Spinal cord (tissue), 10 donors: ENCODE measurements around the gene SPEG. TPM values are rescaled to one million over a fixed set of nuclear protein-coding genes. Genes with fewer than 3 reads are reported as not detected.

Experiments used
- DNase-seq, 6 donors: peaks; one replicate each; pipeline versions ENCODE4 v3.0.0 to v3.0.0-alpha.2; 2013 to 2015; ENCODE audit warnings: low spot score in 6 of 6, low read depth in 4 of 6
- H3K27ac ChIP-seq: one replicate; pipeline ENCODE4 v1.5.1; 2013; ENCODE audit warnings: low read depth, low read length, control low read depth
- H3K27me3 ChIP-seq: one replicate; pipeline ENCODE4 v1.6.1; 2013; ENCODE audit warnings: low read length; ENCODE audit not compliant: control insufficient read depth, insufficient read depth
- H3K36me3 ChIP-seq: one replicate; pipeline ENCODE4 v1.6.1; 2013; ENCODE audit warnings: low read length; ENCODE audit not compliant: control insufficient read depth, insufficient read depth
- H3K4me1 ChIP-seq: one replicate; pipeline ENCODE4 v1.6.1; 2013; ENCODE audit warnings: low read length; ENCODE audit not compliant: control insufficient read depth, insufficient read depth
- H3K4me3 ChIP-seq: one replicate; pipeline ENCODE4 v1.5.1; 2013; ENCODE audit warnings: low read depth, low read length, control low read depth
- H3K9me3 ChIP-seq: one replicate; pipeline ENCODE4 v1.6.1; 2013; ENCODE audit warnings: low read length; ENCODE audit not compliant: control insufficient read depth, insufficient read depth
- WGBS: methylation state at CpG from one replicate; pipeline ENCODE4 v1.1.5; 2013; ENCODE audit warnings: missing lambda C conversion rate; ENCODE audit not compliant: insufficient coverage; 5-methylcytosine and 5-hydroxymethylcytosine counted together
- polyA plus RNA-seq, 2 donors: library from polyadenylated mRNA; unstranded; fragments of 120-200 nt; gene quantifications; one replicate each; pipeline ENCODE4 v1.2.1, GENCODE V29; 2013; ENCODE audit not compliant: insufficient read length in 2 of 2
- total RNA-seq, 2 donors: library from RNA; depleted of rRNA in 1 of 2; stranded (reverse); fragments of 120-200 nt in 1 of 2; fragments of >200 nt in 1 of 2; gene quantifications; one replicate each; pipeline versions ENCODE4 v1.2.3 to v1.2.4, GENCODE V29; 2013 to 2014
- donor health status: healthy.

SPEG gene
- total and polyA plus RNA-seq, 4 donors, result 12.2 to 84.2 (median 46.0) TPM

DNA sequence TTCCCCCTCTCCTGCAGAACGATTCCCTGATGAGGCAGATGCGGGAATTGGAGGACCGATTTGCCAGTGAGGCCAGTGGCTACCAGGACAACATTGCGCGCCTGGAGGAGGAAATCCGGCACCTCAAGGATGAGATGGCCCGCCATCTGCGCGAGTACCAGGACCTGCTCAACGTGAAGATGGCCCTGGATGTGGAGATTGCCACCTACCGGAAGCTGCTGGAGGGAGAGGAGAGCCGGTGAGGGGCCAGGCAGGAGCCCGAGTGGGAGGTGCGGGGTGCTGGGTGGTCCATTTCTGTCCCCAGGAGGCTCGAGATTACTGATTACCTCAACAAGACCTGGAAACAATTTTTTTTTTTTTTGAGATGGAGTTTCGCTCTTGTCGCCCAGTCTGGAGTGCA is 13.3 kb upstream of the SPEG start:
- H3K9me3 ChIP-seq, result no peaks in the 10 kb centered on the region
- WGBS, result 94% methylated on average over 12 of the region's 17 CpGs
- no peaks in the 10 kb centered on the region for H3K36me3 ChIP-seq
- peaks cover 29% of the 10 kb centered on the region for H3K27me3 ChIP-seq
- H3K27ac ChIP-seq, result no peak overlapping the region
- DNase-seq, result no peak
- H3K4me1 ChIP-seq, result peaks cover 11% of the 10 kb centered on the region
- H3K4me3 ChIP-seq, result no peak overlapping the region

DNA sequence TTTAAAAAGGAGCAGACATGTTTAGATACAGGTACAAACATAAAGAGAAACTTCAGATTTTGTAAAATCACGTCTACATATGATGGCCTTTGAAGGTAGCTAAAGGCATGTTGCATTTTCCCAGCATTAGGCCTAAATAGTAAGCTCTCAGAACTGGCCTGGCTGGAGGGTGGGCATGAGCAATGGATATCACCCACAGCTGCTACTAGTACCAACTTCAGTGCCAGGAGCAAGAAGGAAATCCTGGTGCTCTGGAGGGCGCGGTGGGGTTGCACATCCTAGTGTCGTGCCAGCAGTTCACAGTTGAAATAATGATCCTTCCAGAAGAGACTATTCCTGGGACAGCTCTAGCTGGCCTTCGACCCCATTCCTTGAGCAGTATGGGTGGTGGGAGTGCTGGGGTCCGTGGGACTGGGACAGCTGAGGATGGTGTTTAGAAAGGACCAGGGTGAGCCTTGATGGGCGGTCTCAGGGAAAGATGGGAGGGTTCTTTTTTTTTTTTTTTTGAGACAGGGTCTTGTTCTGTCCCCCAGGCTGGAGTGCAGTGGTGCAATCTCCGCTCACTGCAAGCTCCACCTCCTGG is 11.6 kb upstream of the SPEG start:
- H3K27ac ChIP-seq, result no peak overlapping the region
- H3K27me3 ChIP-seq, result peaks cover 22% of the 10 kb centered on the region
- H3K4me1 ChIP-seq, result peaks cover 9% of the 10 kb centered on the region
- no peak overlapping the region for H3K4me3 ChIP-seq
- DNase-seq, result no peak
- no peaks in the 10 kb centered on the region for H3K36me3 ChIP-seq
- H3K9me3 ChIP-seq, result no peaks in the 10 kb centered on the region
- 94% methylated on average over 6 of the region's 8 CpGs for whole genome bisulfite sequencing

DNA sequence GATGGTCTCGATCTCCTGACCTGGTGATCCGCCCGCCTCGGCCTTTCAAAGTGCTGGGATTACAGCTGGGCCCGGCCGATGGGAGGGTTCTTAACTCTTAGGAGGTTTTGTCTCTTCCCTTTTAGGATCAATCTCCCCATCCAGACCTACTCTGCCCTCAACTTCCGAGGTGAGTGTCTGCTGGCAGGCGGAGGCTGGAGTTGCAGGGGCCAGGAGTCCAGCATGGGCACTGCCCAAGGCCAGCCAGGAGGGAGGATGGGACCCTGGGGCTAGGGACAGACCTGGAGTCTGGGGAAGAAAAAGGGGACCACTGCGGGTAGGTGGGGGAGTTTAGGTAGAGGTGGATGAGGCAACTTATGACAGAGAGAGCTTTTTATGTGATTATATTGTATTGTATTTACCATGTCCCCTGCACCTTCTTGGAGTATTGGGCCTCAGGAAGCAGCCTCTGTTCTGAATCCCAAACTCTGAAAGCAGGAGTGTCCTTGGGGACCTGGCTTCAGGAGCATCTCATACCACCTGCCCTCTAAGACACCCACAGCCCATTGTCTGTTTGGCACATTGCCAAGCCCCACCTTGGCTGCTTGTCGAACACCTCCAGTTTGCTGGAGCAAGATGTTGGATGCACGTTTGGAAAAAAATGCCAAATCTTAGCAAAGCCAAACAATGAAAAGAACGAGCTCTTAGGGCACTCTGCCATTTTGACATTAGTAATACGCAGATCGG is 10.8 kb upstream of the SPEG start:
- Histone ChIP-seq H3K36me3 (no peaks in the 10 kb centered on the region), H3K27ac (no peak overlapping the region), H3K4me1 (peaks cover 3% of the 10 kb centered on the region), H3K9me3 (no peaks in the 10 kb centered on the region), H3K27me3 (peaks cover 14% of the 10 kb centered on the region), H3K4me3 (no peak overlapping the region)
- no peak for DNase-seq
- WGBS, result 67% methylated on average over 7 of the region's 14 CpGs

DNA sequence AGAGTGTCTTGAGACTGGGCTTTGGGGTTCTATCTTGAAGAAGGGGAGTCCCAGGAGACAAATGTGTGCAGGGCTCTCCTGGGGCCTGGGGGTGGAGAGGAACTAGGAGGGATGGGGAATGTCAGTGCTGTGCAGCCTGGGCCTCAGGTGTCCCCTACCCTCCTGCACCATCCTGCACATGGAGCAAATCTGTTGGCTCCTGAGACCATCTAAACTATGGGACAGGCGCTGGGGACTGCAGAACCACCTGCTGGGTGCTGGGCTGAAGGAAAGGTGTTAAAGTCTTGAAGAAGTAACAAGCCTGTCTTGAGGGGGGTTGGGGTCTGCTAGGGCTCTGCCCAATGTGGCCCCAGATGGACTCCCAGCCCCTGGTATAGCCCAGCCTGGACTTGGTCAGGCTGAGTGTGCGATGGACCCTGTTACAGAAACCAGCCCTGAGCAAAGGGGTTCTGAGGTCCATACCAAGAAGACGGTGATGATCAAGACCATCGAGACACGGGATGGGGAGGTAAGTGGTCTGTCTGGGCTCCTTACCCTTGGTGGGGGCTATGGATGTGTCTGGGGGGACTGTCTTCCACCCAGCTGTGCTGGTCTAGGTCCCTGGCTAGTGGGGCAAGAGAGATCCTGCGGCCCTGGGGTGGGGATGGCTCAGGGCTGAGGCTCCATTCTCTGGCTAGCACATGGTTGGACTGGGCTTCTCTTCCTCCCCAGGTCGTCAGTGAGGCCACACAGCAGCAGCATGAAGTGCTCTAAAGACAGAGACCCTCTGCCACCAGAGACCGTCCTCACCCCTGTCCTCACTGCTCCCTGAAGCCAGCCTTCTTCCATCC is 9.2 kb upstream of the SPEG start:
- Histone ChIP-seq H3K36me3 (no peaks in the 10 kb centered on the region), H3K9me3 (no peaks in the 10 kb centered on the region), H3K27me3 (no peaks in the 10 kb centered on the region), H3K4me3 (no peak overlapping the region), H3K4me1 (peaks cover under 1% of the 10 kb centered on the region), H3K27ac (no peak overlapping the region)
- WGBS, result 94% methylated on average over 8 of the region's 8 CpGs
- no peak for DNase-seq

DNA sequence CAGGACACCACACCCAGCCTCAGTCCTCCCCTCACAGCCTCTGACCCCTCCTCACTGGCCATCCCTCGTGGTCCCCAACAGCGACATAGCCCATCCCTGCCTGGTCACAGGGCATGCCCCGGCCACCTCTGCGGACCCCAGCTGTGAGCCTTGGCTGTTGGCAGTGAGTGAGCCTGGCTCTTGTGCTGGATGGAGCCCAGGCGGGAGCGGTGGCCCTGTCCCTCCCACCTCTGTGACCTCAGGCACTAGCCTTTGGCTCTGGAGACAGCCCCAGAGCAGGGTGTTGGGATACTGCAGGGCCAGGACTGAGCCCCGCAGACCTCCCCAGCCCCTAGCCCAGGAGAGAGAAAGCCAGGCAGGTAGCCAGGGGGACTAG is 8.6 kb upstream of the SPEG start:
- Histone ChIP-seq H3K27me3 (no peaks in the 10 kb centered on the region), H3K4me1 (peaks cover 4% of the 10 kb centered on the region), H3K4me3 (no peak overlapping the region), H3K27ac (no peak overlapping the region), H3K9me3 (no peaks in the 10 kb centered on the region), H3K36me3 (no peaks in the 10 kb centered on the region)
- no peak for DNase-seq
- WGBS, result 70% methylated on average over 5 of the region's 7 CpGs

DNA sequence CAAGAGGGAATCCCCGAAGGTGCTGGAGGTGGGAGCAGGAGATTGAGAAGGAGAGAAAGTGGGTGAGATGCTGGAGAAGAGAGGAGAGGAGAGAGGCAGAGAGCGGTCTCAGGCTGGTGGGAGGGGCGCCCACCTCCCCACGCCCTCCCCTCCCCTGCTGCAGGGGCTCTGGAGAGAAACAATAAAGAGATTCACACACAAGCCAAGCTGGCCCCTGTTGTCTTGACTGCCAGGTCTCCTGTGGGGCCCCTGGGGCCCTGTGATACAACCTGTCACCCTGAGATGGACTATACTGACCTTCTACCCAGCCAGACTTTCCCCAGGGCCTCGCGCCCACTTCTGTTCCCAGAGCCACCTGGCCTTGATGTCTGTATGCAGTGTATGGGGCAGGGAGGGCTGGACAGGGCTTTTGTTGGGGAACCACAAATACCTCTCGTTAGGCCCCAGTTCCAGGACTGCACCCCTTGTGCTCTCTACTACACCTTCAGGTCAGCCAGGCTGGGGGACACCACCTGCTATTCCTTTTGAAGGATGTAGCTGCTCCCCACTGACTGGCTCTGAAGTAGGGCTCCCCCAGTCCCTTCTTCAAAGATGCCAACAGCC is 8.0 kb upstream of the SPEG start:
- H3K27ac ChIP-seq, result no peak overlapping the region

DNA sequence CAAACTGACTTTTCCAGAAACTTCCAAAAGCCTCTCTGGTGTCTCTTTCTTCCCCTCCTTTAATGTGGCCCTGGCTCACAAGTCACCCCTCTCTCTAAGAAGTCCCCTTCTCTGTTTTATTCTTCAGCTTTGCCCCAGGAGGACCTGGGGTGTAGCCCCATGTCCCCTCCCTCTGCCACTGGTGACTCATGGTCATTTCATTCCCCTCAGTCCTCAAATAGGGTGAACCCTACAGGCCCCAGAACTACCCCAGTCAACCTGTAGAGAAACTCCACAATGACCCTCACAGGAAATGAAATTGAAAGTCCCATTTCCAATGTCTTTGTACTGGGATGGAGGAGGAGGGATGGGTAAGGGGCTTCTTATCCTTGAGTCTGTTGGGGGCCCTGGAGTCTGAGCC is 6.2 kb upstream of the SPEG start:
- no peaks in the 10 kb centered on the region for H3K27me3 ChIP-seq
- peaks cover 4% of the 10 kb centered on the region for H3K4me1 ChIP-seq
- no peak for DNase-seq
- H3K4me3 ChIP-seq, result no peak overlapping the region
- H3K36me3 ChIP-seq, result no peaks in the 10 kb centered on the region
- no peaks in the 10 kb centered on the region for H3K9me3 ChIP-seq
- H3K27ac ChIP-seq, result no peak overlapping the region

More for the DNA sequence above, 8.0 kb upstream of the SPEG start:
- no peak overlapping the region for H3K4me3 ChIP-seq
- no peaks in the 10 kb centered on the region for H3K27me3 ChIP-seq
- peaks cover 4% of the 10 kb centered on the region for H3K4me1 ChIP-seq
- no peaks in the 10 kb centered on the region for H3K9me3 ChIP-seq
- no peak for DNase-seq
- H3K36me3 ChIP-seq, result no peaks in the 10 kb centered on the region
- WGBS, result 68% methylated on average over 2 of the region's 7 CpGs

DNA sequence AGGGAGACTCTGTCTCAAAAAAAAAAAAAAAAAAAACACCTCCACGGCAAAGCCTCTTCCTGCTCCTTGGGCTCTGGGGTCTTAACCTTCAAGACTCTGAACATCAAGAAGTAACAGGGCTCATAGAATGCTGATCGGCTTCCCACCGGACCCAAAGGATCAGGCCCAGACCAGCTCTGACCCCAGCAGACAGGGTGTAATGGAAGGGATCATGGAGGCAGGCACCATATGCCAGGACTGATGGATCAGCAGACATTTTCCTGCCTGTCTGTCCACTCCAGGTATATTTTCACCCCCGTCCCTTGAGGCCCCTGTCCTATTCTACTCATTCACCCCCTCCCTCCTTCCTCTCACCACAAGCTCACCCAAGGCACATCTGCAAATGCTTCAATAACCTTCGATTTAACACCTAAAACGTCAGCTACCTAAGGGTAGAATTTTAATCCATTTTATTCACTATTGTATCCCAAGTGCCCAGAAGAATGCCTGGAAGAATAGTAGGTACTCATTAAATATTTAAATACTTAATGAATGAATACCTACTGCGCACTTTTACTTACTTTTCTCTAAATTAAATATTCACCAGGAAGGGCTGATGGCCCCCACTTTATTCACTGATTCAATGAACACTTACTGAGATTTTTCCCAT is 4.6 kb upstream of the SPEG start:
- no peak overlapping the region for H3K27ac ChIP-seq
- no peaks in the 10 kb centered on the region for H3K9me3 ChIP-seq
- 90% methylated on average over 4 of the region's 7 CpGs for WGBS

More for the DNA sequence above, 4.6 kb upstream of the SPEG start:
- Histone ChIP-seq H3K36me3 (no peaks in the 10 kb centered on the region), H3K4me1 (peaks cover 12% of the 10 kb centered on the region), H3K4me3 (no peak overlapping the region), H3K27me3 (peaks cover 8% of the 10 kb centered on the region)
- no peak for DNase-seq
